ENCODE data around the gene MFAP4.

The MFAP4 gene

GRCh38 chr17:19409509-19409908, 22.5 kb upstream of the MFAP4 start:
- DNase-seq: no peak

GRCh38 chr17:19409066-19409465, 22.1 kb upstream of the MFAP4 start:
- DNase-seq: no peak

GRCh38 chr17:19408346-19408710, 21.3 kb upstream of the MFAP4 start:
- DNase-seq: no peak

- no peak for DNase-seq
Observed at GRCh38 chr17:19407601-19408345, 20.8 kb upstream of the MFAP4 start.

- DNase-seq: no peak
Observed at GRCh38 chr17:19405114-19405513, 18.1 kb upstream of the MFAP4 start.

- DNase-seq: no peak
Observed at GRCh38 chr17:19404264-19404663, 17.3 kb upstream of the MFAP4 start.

GRCh38 chr17:19403021-19403420, 16.0 kb upstream of the MFAP4 start:
- no peak for DNase-seq

GRCh38 chr17:19402171-19402570, 15.2 kb upstream of the MFAP4 start:
- DNase-seq: no peak

GRCh38 chr17:19401321-19402010, 14.5 kb upstream of the MFAP4 start:
- DNase-seq: no peak

- no peak for DNase-seq
Observed at GRCh38 chr17:19399750-19400450, 12.9 kb upstream of the MFAP4 start.

- DNase-seq: no peak
Observed at GRCh38 chr17:19398301-19399181, 11.6 kb upstream of the MFAP4 start.

- DNase-seq: no peak
Observed at GRCh38 chr17:19397556-19398041, 10.6 kb upstream of the MFAP4 start.

GRCh38 chr17:19392303-19392702, 5.3 kb upstream of the MFAP4 start:
- DNase-seq: no peak

GRCh38 chr17:19391432-19391831, 4.4 kb upstream of the MFAP4 start:
- DNase-seq: no peak

GRCh38 chr17:19390951-19391350, 4.0 kb upstream of the MFAP4 start:
- no peak for DNase-seq

GRCh38 chr17:19388791-19389785, 2.1 kb upstream of the MFAP4 start:
- no peak for DNase-seq

GRCh38 chr17:19387921-19388521, 1.0 kb upstream of the MFAP4 start:
- no peak for DNase-seq

GRCh38 chr17:19386051-19386929, 700 bp downstream of the MFAP4 start:
- no peak for DNase-seq

- DNase-seq: no peak
Observed at GRCh38 chr17:19385521-19385983, 1.4 kb downstream of the MFAP4 start.

All from effector CD4-positive, alpha-beta T cell (primary cell).